Suppressor macrophage treated with lipopolysaccharide for 1 hour (primary cell): ENCODE measurements around the gene CKS1B.
"Not testable (repeated sequence)": the region's sequence is repeated elsewhere in the genome, so short reads cannot be mapped to it uniquely, and the experiment has no call there.

Experiments
- DNase-seq, 3 donors: peaks; one replicate each; pipeline ENCODE4 v3.0.0-alpha.2; 2020 to 2022

The CKS1B gene

DNA sequence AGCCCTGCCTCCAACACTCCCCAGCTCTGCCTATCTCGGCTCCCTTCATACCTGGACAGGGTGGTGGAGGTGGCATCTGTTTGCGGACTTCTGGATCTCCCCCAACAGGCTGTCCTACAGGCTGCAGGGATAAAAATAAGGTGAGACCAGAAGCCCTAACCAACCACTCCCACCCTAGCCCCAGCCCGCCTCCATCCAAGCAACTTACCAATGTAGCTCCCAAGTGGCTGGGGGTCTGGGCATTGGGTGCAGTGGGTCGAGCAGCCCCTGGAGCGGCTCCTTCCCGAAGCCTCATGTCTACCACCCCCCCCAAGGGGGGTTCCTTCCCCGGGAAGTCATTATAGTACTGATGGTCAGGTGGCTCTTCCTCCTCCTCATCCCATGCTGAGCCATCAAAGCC is 8.4 kb upstream of the CKS1B start:
- no peak for DNase-seq

DNA sequence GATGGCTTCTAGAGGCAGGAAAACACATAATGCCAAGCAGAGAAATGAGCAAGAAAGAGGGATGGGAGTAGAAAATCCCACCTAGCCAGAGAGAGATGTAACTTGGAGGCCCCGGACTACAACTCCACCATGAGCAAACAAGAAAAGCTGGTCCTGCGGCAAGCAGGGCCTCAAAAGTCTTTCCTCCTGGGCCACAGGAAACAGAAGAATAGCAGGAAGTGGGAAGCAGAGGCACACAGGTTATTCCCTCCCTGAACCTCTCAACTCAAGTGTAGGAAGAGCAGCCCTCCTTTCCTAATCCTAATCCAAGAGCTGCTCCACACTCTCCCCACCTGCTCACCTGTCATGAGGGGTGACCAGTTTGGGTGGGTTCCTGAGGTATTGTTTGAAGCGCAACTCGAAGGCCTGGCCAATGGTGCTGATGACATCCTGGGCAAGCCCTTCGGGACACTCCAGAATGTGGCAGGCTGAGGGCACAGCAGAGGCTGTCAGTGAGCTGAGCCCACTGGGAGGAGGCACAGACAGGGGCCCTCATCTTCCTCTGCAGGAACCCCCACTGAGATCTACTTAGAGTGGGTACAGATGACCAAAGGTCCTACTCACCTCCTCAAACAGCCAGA is 7.0 kb upstream of the CKS1B start:
- no peak for DNase-seq

DNA sequence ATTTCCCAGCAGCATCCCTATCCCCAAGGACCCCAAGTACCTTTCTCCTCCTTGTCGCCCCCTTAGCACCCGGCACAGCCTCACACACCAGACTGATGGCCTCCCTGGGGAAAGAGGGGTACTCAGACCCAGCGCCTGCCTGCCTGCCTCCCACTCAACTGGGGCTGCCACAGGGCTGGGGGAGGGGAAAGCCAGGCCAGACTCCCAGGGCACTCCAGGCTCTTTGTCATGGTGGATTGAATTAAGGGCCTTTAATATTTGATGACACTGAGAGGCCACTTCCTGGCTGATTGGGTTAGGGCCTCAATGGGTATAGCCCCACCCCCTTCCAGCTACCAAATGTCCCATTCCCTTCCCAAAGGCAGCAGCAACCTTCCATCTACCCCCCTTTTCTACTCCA is 5.8 kb upstream of the CKS1B start:
- no peak for DNase-seq

DNA sequence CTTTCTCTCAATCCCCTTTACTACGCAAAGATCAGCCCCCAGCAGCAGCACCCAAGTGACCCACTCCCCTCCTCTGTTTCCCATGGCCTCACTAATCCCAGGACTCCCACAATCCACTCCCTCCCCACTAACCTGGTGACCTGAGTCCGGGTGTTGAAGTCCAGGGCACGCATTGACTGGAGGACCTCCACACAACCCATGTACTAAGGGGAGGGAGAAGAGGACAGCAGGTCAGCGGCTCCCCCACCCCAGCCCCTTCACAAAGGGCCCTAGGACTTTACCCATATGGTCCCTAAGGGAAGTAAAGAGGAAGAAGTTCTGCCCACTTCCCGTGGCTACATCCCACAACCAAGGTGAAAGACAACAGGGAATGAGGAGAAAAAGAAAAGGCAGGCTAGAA is 5.2 kb upstream of the CKS1B start:
- no peak for DNase-seq

DNA sequence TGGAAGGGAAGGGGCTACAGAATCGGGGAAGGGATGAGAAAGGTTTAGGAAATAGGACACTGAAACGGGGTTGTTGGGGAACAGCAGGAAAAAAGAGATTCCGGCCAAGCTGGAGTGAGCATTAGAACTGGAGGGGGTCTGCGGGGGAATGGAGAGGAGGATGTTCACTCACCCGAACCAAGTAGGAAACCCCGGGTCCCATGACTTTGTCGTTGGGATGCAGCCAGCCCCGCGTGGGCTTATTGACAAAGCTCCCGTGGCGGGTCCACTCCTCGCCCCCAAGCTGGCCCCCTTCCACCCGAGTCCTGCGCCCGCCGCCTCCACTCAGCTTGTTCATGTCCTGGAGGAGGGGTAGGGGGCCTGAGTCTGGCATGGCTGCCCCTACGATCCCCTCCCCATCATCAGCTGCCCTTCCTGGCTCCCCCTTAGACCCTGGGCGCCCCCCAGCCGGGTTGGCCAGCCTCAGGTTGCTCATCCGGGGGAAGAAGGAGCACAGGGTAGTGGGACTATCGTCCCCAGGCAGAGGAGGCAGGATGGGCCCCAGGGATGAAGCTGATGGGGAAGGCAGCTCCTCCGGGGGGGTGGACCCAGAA is 4.5 kb upstream of the CKS1B start:
- DNase-seq = no peak

DNA sequence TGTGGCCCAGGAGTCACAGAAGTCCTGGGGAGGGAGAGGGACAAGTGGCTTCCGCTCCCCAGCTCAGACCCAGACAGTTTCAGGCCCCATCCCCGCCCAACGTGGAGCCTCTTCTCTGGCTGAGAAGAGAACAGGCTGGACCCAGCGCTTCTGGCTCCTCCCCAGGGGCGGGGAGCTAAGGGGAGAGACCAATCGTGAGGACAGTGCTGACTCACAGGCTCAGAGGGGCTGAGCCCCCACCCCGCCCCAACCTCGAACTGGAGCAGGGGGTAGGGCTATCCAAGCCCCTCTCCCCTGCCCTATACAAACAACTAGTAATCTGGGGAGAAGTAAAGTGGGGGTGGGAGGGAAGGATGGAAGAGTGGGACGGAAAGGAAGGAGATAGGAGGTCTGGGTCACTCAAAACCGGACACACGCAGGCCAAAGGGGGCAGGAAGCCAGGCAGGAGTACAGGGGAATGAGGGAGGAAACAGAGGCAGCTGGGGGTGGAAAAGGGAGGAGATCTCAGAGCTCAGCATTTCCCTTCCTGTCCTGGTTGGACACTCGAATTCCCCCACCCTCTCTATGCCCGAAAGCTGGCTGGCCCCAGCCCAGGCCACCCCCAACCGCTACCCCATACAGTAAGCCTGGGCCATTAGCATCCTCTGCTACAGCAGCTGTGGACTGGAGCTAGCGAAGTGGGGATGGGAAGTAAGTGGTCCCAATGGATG is 3.7 kb upstream of the CKS1B start, which contains the start of gene SHC1:
Gene SHC1, minus strand, starts transcription at position 117 of the 710 bp plus-strand sequence. CDS start 221 bp downstream, outside the sequence.
- peak; percentile 67 to 82 (median 77) for DNase-seq

DNA sequence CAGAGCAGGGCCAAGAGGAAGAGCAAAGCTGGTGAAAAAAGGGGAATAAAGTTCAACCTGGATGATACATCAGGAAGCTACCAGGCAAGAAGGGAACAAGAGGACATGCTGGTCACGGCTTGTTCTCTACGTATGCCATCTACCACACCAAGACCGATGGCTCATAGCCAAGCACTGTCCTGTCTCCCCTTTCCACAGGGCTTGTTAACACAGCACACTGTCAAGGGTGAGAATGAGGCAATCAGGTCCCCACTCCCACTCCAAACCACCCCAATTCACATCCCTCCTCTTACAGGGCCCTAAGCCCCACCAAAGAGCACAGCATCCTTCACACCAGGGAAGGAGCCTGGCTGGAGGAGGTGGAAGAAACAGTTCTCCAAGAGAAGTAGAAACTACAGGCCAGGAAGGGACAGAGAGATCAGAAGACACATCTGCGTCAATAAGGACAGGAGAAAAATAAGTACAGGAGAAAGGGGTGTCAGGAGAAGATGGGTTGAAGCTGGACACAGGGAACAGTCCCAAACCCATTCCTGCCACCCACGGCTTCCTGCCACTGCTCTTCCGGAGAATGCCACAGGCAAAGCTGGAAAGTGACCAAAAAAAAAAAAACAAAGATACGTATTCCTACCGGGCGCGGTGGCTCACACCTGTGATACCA is 3.0 kb upstream of the CKS1B start:
- DNase-seq = peak; percentile 34 to 58 (median 50)

DNA sequence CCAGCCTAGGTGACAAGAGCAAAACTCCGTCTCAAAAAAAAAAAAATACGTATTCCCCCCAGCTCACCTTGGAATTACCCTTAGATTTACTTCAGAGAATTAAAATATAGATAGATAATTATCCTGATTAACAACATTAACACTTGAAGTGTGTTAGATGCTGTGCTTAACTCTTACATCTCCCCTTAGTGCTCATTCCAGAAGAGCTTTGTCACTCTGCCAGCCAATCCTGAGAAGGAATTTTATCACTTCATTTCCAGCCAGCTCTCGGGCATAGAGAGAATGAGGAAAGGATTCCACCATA is 2.3 kb upstream of the CKS1B start:
- no peak for DNase-seq

DNA sequence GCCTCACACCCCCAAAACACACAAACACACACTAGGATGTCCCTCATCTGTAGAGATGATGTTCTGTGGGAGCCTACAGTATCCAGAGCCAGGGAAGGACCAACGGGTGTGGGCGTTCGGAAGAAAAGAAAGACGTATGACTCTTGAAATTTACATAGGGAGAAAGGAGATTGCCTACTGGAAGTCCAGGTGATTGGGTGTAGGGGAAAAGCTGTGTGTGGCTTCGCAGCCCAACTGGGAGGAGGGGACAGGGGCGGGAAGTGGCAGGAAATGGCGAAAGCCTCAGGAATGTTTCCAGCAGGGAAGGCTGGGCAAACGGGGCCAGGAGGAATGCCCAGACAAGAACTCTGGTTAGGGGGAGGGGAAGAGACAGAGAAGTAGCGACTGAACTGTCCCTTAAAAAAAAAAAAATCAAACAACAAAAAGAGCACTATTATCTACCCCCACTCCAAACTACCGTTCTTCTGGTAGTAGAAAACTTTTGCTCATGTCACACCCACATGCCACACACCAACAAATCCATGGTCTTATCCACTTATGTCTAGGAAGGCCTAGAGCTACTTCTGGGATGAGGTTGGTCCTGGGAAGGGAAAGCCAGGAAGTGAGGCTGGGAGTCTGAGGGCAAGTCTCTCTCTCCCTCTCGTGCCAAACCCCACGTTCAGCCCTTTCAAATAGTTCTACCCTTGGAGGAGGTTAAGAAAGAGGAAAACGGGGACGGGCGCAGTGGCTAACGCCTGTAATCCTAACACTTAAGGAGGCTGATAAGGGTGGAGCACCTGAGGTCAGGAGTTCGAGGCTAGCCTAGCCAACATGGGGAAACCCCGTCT is 1.8 kb upstream of the CKS1B start:
- no peak for DNase-seq

DNA sequence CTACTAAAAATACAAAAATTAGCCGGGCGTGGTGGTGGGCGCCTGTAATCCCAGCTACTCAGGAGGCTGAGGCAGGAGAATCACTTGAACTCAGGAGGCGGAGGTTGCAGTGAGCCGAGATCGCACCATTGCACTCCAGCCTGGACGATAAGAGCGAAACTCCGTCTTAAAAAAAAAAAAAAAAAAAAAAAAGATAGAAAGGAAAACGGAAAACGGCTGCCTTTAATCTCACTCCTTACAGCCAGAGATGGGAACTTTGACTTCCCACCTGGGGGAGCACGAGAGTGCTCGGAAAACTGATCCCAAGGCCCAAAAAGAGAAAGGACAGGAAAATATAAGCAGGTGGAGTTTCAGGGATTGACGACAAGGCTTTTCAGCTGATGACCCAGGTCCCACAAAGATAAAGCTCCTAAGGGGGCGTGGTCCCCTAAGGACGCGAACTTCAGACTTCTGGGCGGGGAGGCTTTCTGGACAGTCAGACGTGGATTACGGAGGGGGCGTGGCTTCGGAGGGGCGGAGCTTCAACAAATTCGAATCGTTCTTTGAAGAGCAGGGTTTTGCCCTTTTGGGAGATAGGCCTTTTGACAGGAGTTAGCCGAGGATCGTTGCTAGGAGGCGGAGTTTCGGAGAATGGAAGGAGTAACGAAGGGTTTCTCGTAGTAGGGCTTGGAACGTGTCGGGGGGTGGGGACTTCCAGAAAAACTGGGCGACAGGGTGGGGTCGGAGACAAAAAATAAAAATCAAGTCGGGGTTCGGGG is 958 bp upstream of the CKS1B start:
- DNase-seq = peak; percentile 96 to 97 (median 97)

DNA sequence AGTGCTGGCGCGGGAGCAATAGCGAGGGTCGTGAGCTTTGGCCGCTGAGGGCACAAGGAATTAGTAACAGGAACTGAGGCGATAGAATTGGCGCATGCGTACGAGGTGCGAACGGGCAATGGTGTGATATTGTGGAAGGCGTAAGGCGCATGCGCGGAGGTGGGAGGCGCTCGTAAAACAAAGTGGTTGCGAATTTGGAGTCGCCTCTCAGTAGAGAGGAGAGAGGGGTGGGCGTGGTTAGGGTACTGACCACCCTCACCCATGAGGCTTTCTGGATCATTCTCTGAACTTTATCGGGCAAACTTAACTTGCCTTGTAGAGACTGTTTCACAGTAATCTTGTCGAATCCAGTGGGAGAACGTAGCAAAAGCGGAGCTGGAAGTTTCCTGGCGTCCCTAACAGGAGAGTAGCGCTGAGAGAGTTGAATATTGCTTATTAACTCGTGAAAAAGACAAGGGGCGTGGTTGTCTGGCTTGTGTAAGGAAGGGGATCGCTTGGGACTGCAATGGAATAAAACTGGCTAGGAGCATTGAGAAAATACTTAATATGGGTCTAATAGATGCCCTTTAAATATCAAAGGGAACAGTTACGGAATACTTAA is 427 bp downstream of the CKS1B start:
- DNase-seq = peak; percentile 97 to 99 (median 99)

DNA sequence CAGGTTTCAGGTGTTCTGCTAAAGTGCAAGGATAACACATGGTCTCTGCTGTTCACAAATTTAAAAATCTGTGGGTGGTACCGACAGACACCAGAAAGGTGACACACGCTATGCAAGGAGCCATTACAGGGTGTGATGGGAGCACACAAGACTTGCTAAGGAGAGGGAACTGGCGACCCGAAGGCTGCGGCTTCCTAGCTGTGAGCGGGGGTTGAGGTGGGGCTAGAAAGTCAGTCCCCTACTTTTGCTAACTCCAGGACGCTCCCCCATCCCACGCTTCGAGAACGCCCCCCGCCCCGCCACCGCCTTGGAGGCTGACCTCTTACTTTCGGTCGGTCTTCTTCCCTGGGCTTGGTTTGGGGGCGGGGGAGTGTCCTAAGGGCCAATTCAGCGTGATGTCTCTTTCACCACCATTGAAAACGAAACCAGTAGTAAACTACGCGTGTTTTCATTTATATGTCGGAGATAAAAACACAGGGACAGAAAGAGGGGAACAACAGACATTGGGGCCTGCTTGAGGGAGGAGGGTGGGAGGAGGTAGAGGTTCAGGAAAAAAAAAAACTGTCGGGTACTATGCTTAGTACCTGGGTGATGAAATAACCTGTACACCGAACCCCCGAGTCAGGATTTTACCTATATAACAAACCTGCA is 1.1 kb downstream of the CKS1B start:
- peak; percentile 82 to 90 (median 84) for DNase-seq

DNA sequence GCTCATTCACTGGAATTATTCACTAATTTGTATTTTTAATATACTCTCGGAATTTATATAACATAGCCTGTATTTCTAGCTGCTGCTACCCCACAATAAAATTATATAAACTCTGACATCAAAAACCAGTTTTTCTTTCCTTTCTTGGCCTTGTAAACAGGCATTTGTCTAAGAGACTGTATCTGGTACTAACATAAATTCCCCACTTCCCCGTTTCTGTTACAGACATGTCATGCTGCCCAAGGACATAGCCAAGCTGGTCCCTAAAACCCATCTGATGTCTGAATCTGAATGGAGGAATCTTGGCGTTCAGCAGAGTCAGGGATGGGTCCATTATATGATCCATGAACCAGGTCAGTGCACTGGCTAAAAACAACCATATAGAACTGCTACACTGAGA is 3.3 kb downstream of the CKS1B start:
- DNase-seq = peak in 1 of 3 donors; percentile 29

DNA sequence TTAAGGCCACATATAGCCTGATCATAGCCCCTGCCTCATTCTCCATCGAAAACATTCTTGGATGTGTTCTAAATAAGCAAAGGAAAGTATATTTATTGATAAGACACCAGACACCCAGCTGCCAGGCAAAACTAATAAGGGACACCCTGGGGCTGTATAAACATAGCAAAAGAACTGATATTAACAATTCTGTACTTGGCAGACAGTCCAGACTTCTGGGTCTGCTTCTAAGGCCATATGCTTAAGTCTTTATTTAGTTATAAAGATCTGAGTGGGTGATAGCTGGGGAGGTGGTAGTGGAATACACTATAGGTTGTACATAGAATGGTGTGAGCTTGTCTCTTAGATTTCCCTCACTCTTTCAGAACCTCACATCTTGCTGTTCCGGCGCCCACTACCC is 3.9 kb downstream of the CKS1B start:
- DNase-seq = no peak

DNA sequence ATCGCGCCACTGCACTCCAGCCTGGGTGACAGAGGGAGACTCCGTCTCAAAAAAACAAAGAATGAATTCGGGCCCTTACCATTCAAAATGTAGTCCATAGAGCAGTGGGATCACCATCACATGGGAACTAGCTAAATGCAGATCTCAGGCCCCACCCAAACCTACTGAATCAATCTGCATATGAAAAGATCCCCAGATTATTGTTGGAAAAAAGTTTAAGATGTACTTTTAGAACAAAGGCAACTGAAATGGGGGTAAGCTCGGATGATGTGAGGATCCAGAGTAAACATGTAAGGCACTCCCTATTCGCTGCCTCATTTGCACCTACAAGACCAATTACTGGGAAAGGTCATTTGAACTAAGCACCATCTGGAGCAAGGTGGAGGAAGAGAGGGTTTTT is 7.9 kb downstream of the CKS1B start:
- no peak for DNase-seq

DNA sequence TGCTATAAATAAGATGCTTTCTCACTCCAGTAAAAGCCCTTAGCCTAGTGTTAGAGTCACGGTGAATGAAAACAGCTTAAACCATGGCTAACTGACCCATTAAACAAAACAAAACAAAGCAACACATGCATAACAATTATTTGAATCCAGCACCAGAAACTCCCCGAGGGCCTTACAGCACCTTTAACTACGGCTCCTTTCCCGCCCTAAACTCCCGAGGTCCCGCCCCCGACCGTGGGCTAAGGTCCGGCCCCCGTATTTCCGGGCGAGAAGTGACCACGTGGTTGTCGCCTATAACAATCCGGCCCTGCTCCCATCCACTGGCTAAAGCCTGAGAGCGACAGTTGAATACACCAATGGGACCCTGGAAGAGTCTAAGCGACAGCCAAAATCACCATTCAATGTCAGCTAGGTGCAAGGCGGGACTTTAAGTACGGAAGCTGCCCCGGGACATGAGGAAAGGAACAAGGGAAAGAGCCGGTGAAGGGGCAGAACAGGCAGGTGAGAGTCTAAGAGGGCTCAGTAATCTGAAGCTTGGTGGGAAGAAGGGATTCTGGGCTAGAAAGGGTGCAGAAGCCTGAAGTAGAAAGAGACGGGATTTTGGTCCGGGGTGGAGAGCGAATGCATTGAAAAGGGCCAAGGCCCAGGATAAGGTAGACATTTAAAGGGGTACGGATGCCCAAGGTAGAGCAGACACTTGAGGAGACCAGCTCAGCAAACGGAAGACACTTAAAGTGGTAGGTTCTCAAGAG is 8.6 kb downstream of the CKS1B start, which contains the start of gene FLAD1:
Gene FLAD1, plus strand, starts transcription at position 448 of the 752 bp plus-strand sequence. CDS start 351 bp downstream, outside the sequence.
- DNase-seq = peak; percentile 98 to 99 (median 99)

DNA sequence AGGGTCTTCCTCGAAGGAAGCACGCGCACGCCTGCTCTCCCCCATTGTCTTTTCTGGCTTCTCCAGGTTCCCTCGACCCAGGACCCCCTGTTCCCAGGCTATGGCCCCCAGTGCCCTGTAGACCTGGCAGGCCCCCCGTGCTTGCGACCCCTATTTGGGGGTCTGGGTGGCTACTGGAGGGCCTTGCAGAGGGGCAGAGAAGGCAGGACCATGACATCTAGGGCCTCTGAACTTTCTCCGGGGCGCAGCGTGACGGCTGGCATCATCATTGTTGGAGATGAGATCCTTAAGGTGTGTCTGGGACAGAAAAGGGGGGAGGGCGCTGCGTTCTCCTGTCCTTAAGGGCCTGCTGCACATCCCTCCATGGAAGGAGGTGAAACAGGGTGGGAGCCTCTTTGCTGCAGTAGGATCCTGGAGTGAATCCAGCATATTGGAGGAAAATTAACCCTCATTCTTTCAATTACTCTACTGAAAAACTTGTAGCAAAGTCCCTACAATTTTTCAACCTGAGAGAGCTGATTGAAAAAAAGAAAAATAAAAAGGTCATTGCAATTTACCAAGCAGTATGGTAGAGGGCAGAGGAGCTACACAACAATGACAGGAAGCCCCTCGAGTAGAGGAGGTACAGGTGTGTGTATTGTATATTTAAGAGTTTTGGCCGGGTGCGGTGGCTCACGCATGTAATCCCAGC is 9.4 kb downstream of the CKS1B start:
- DNase-seq = no peak

DNA sequence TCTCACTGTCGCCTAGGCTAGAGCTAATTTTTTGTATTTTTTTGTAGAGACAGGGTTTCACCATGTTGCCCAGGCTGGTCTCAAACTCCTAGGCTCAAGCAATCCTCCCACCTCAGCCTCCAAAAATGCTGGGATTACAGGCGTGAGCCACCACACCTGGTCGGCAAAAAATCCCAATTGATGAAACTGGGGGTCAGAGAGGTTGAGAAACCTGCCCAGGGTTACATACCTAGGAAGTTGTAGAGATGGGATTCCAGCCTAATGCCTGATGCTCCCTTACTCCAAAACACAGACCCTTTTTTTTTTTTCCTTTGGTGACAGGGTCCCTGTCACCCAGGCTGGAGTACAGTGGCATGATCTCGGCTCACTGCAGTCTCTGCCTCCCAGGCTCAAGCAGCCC is 12.3 kb downstream of the CKS1B start:
- DNase-seq = not testable (repeated sequence)

DNA sequence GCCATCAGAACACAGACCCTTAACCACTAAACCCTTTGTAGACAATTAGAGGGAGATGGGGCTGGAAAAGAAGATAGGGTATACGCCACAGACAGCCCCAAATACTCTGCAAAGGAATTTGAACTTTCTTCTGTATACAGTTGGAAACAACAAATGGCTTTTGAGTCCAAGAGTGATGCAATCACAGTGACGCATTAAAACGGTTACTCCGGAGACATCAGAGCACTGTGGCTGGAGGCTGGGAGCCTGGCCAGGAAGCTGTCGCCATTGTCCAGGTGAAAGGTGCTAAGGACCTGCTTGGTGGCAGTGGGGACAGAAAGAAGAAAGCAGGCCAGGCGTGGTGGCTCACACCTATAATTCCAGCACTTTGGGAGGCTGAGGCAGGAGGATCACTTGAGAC is 12.8 kb downstream of the CKS1B start:
- no peak for DNase-seq
